ENCODE measurements around the gene MEIS2.

- TF ChIP-seq REST (IDR thresholded peaks at IDR 0.05; ENCODE audit: insufficient read depth in 1 of 2, low read depth in 2 of 2, low read length in 2 of 2) = no peak
- no peak for TF ChIP-seq POLR2AphosphoS5 (IDR thresholded peaks at IDR 0.05; ENCODE audit: low read depth, low read length)
Measured at GRCh38 chr15:37004981-37005735, 95.2 kb downstream of the MEIS2 start.
